Lower leg skin (tissue), 3 donors: ENCODE measurements around the gene TXNDC5.

Source experiments
- CTCF ChIP-seq, 3 donors: fragments of 450-650 bp; IDR thresholded peaks; one replicate each; pipeline ENCODE4 v1.5.1; 2016; ENCODE audit warnings: antibody characterized with exemption in 3 of 3, mild to moderate bottlenecking in 3 of 3, moderate library complexity in 2 of 3
- POLR2A ChIP-seq, 2 donors: fragments of 450-650 bp; IDR thresholded peaks; one replicate each; pipeline ENCODE4 v1.6.1; 2016 to 2017; ENCODE audit warnings: antibody characterized with exemption in 2 of 2, mild to moderate bottlenecking in 1 of 2, moderate library complexity in 1 of 2

- no peak for TF ChIP-seq POLR2A (IDR thresholded peaks at IDR 0.05)
- no peak for TF ChIP-seq CTCF (IDR thresholded peaks at IDR 0.05)
Measured at GRCh38 chr6:7836371-7837026, 74.1 kb downstream of the TXNDC5 start.
